ENCODE data around the gene SLIT3.

The SLIT3 gene

DNA sequence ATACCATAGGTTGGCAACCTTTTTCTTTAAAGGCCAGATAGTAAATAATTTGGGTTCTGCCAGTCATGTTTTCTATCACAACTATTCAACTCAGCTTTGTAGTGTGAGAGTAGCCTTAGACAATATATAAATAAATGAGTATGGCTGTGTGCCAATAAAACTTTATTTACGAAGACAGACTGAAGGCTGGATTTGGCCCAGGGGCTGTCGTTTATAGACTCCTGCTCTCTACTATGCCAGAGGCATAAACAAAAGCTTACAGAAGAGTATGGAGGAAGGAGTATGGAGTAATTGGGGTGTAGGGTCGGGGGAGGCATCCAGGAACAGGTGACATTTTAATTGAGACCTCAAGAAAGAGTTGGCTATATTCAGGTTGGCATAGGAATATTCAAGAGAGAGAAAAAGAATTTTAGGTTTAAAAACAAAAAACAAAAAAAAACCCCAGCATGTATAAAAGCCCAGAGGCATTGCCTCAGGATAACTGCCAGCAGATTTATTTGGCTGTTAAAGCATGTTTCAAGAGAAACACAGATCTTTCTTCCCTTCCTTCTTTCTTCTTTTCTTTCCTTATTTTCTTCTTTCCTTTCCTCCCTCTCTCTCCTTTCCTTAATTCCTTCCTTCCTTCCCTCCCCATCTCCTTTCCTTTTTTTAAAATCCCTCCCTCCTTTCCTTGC is 39.9 kb downstream of the SLIT3 start:
- DNase-seq: no peak

DNA sequence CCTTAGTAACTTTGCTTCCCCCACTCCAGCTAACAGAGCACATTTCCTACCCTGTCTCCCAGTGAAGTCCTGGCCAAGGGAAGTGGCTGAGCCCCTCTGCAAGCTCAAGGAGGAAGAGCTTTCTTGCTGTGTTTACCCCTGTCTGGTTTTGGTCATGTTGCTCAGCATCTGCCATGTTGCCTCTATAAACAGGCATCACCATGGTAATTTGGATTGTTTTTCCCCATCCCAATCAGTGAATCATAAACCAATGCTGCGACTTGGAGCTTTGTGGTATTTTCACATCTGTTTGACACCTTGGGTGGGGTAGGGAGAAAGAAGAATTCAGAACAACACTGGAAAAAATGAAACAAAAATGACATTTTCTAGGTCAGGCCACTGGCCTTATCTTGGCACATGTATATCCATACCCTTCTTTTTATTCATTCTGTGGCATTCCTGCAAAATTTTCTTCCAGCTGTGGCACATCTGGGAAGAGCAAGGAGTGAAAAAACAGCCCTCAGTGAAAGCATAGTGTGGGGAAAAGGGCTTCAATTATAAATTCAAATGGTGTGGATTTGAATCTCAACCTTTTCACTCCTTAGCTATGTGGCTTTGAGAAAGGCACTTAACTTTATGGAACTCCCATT is 42.5 kb downstream of the SLIT3 start:
- DNase-seq: no peak

DNA sequence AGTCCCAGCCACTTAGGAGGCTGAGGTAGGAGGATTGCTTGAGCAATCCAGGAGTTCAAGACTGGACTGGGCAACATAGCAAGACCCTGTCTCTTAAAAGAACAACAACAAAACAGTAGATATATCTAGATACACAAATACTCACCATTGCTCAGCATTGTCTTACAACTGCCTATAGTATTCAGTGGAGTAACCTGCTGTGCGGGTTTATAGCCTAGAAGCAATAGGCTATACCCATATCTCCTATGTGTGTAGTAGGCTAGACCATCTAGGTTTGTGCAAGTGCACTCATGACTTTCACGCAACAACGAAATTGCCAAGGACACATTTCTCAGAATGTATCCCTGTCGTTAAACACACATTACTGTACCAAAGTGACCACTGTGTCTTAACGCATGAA is 44.7 kb downstream of the SLIT3 start:
- no peak for DNase-seq

DNA sequence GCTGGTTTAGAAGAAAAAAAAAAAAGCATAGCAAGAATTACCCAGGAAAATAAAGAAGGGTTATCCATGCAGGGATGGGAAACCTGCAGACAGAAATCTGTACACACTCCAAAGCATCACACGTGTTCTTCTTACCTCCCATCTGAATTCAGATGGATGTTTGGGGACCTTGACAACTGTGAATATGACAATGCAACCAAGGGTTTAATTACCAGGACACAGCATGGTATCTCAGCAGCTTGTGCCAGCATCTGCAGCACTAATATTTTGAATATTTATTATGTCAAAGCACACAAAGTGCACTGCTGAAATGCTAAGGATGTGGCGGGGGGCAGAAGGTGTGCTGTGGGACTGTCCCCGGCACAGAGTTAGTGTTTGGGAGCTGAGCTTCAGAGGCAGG is 47.9 kb downstream of the SLIT3 start:
- no peak for DNase-seq

DNA sequence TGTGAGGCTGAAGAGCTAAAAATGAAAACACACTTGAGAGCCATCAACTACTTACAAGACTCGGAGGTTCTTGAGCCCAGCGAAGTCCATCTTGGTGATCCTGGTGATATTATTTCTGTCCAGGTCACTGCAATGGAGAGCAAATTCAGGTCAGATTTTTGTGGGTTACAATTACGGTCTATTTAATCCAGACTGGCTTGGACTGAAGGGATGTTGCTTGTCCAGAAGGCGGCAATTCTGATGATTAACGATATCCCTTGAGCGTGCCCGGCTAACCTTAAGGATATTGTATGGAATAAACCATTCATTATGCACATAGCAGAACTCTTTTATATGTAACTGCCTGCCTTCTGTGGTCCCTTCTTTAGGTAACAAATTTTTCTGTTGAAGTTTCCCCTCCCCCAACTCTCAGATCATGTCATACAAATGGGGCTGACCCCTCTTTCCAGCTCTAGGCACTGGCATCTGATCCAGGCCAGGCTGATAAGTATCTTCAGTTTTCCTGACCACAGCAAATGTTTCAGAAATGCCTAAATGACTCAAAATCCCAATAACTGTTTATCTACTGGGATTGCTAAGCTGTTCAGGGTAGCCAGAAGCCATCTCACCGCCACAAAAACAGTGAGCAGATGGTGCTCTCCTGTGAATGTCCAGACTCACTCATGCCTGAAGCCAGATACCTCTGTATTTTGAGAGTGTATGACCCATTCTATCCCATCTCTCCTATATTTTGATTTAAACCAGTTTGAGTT is 49.4 kb downstream of the SLIT3 start:
- DNase-seq: no peak

DNA sequence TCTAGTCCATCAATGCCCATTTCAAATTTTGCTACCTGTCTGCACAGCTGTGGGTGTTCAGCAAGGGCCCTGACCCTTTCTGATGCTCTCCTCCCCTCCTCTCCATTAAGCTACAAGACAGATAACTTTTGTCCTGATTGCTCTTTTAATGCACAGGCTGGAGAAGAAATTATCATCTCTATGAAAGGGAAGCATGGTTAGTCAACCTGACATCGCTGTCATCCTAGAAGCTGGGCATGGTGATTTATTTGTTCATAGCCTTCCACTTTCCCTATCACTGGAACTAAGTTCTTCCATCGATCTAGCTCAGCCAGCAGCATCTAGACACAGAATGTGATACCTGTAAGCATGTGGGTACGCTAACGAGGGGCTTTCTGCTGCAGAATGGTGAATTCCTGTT is 50.1 kb downstream of the SLIT3 start:
- no peak for DNase-seq

DNA sequence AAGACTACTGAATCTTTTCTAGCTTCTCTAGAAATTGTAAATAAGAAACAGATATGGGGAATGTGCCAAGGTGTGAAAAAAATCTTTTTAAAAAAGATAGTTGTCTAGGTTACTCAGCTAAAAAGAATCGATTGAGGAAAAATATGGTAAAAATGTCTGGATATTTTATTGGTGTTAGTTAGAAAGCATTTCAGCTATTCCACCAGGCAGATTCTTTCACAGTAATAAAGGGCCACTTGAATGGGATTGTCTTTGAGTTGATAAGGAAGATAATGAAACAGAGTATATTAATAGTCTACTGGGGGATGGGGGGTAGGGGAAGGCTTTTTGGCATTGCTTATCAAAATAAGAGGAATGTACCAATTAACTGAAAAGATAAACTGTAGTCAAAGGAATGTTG is 51.9 kb downstream of the SLIT3 start:
- DNase-seq: no peak

DNA sequence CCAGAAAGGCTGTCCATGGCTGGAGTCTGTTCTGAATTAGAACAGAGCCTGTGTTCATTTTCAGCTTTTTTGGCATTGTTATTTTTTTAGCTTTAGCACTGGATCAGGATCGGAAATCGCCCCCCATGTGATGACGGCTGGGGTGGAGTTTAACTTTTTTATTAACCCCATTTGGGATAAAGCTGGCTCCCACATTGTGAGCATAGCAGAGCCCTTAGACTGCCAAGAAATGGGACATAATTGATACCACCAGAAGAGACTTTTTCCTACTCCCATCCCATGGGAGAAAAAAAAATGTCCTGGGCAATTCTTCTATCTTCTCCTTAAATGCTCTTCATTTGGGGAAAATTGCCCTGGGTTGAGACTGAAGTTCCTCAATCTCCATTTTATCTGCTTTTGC is 52.4 kb downstream of the SLIT3 start:
- no peak for DNase-seq

DNA sequence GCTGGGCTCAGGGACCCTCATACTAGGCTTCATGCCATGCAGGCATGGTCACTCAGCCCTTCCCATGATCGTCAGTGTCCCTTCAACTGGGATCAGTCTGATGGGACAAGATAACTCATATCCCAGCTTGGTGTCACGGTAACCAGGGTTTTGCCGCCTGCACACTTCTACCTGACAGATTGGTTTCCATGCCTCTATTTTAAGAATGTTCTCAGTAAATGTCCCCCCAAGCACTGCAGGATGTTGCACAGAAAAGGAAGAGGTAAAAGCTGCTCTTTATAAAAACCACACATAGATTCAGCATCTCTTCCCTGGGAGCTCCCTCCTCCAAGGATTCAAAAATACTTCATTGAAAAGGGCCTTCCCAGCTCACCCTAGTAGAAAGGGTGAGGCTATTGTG is 56.1 kb downstream of the SLIT3 start:
- DNase-seq: no peak

DNA sequence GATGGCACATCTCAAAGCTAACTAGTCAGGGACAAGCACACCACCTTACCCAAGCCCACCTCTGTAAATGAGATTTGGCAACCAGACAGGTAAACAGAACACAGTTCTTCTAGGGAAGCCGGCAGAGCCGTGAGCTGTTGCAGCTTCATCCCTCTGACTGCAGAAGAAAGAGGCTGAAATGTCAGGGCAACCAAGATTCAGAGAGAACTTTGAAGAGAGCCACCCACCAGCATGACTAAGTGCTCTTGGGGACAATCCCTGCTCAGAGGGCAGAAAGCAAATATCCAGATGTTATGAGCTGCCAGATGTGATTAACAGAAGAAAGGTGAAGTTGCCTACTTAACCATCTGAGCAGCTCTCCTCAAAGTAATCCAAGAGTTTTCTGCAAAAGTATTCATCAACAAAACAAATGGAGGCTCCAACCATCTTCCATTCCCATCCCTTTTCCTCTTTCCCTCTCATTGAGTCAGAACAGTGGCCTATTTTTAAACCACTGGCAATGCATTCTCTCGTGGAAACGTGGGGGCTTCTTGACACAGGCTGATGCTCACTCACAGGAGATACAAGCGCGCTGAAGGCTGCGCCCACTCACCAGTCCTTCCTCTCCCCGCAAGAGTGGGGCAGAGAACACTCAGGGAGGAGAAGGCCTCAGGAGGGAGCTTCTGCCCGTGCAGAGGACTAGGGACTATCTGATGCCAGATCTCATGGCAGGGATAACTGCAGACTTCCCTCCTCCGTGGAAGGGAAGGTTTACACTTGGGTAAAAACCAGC is 57.1 kb downstream of the SLIT3 start:
- no peak for DNase-seq

DNA sequence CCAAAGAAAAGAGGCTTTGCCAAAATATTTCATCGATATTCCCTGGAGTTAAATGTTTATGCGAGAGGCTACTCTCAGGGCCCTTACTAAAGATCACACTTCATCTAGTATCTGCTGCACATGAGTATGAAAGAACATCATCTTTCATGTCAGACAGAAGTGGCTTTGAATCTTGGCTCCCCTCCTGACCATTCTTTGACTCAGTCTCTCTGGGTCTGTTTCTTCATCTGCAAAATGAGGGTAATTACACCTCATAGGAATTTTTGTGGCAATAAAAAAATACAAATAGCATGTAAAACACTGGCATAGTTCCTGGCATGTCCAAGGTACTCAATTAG is 58.1 kb downstream of the SLIT3 start:
- DNase-seq: no peak

DNA sequence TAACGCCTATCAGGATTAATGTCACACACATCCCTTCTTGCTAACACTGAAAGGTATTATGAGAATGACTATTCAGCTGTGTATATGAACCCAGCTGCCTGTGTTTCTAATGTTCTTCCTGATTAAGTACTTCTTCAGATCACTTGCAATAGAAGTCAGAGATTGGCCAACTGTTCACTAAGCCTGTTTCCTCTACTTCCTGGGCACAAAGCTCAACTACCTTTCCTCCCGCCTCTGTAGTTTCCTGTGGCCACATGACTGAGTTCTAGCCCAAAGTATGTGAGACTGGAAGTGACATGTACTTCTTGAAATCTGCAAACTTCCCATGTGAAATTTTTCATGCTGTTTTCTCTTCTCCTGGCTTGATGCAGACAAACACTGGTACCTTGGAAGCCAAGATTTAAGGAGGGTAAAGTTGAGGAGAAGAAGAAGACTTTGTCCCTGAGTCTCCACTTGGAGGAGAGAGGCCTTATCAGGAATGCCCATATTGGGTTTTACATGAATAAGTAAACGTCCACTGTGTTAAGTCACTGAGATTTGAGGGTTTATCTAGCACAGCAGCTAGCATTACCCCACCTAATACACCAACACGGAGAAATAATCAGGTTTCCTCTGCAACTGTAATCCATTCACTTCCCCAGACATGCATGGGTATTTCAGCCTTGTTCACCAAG is 58.6 kb downstream of the SLIT3 start:
- DNase-seq: no peak

DNA sequence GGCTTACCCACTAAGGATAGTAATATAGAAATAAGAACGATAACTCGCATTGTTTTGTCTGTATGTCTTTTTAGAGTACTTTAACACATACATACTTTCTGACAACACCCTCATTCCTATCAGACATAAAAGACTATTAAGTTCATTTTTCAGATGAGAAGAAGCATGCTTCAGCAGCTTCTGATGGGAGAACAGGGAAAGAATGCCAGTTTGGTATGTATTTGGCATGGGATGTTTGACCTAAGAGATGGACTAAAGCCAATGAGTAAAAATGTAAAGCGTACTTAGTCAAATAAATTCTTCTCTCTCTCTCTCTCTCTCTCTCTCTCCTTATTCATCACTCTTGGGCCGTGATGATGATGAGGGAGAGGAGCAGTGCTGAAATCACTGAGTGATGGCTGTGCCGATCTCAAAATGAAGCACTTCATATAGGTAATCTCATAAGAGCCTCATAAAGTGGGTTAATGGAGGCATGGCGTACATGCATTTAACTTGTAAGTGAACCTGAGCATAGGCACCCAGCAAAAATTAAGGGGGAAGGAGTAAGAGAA is 71.5 kb downstream of the SLIT3 start:
- DNase-seq: no peak

DNA sequence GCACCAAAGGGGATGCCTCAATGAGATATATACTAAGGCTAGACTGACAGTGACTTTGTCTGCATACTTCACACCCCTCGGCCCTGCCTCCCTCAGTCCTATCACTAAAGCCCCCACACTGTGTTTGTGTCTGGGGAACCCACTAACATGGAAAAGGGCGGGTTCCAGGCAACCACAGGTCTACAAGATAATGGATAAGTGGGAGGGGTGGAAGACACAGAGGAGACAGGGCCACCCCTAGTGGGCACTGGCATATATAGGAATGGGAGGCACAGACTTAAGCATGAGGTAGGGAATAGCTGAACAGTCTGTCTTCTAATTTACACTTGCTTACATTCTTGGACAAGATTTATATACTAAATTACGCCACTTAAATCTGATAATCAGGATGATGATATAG is 74.0 kb downstream of the SLIT3 start:
- no peak for DNase-seq

DNA sequence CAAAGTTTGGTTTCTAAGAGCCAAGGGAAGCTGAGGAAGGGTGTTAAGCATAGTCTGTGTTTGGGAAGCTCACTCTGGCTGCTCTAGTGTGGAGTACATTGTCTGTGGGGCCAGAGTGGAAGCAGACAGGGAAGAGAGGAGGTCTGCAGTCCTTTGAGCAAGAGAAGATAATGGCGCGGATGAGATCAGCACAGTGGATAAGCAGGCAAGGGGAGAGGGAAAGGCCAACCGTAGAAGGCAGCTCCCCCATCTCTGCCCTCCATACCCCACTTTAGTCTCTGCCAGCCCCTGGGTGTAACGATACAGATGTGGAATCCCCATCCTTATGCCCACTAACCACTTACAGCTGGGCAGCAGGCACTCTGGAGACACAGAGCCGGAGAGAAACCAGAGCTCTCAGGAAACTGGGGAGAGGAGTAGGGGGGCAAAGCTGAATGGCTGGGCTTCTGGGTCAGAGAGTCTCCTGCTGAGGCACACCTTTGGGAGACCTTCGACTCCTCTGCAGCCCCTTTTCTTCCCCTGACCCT is 75.0 kb downstream of the SLIT3 start:
- no peak for DNase-seq

DNA sequence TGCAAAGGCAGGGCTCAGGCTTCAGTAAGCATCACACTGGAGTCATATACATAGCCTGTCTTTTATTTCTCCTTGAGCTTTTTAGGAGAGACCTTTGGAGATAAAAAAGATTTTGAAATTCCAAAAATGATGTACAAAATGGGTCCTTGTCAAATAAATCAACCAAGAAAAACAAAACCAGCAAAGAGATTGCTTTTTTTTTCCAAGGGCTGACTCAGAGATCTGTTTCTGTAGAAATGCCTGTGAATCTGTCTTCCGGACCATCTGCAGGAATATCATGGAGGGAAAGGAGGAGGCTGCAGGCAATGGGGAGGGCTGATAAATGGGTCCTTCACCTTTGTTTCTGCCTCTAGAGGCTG is 77.4 kb downstream of the SLIT3 start:
- DNase-seq: no peak

DNA sequence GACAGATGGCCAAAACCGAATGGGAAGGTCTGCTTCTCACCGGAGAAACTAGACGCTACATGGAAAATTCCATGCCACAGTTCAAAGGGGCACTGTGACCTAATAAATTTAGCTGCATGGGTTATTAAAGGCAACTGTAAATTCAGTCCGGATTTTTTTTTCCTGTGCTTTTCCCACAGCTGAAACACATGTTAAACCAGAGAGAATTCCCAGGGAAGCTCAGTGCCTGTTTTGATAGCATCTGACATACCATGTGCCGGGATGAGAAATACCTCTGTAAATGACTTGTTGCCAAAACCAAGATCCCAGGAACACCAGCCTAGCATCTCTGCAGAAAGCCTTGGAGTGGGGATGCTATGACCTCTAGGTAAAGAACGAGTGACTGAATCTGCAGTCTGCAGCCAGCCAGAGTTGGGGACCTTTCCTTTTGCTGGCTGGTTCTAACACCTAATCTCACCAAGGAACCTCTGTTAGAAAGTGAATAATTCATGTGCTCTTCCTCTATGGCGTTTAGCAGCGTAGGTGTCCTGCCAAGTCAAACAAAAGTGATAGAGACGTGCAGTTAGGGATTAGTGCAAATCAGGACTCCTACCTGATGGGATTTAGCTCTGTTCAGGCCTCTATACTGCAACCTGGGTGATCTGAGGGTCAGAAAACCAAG is 77.9 kb downstream of the SLIT3 start:
- no peak for DNase-seq

DNA sequence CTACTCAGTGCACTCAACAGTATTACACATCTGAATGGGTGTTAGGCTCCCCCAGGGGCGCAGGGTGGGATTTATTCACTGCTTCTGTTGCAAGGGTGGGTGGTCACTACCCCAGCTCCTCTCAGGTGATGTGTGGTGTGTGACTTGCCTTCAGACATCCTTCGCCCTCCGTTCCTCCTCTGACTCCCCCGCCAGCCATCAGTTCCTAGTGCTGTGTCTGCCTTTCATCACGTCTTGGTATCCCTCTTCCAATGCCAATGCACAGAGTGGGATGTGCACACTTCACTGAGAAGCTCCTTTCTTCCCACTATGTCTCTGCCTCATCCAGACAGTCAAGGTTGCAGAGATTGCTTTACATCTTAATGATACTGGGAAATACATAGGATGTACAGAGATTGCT is 79.4 kb downstream of the SLIT3 start:
- DNase-seq: no peak

DNA sequence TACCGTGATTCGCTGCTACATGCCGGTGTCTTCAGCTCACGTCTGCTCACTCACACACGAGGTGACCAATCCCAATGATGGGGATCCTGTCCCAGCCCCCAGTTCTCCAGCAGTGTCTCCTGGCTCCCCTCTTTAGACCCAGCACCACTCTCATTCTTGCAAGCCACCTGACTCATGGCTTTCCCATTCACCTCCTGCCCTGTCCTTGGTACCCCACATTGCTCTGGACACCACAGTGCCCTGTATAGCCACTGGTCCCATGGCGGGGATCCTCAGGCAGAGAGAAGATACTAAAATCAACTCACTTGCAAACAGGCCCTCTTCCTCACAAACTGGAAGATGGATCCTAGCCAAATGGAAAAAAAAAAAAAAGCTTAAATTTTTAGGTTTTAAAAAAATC is 81.0 kb downstream of the SLIT3 start:
- no peak for DNase-seq

DNA sequence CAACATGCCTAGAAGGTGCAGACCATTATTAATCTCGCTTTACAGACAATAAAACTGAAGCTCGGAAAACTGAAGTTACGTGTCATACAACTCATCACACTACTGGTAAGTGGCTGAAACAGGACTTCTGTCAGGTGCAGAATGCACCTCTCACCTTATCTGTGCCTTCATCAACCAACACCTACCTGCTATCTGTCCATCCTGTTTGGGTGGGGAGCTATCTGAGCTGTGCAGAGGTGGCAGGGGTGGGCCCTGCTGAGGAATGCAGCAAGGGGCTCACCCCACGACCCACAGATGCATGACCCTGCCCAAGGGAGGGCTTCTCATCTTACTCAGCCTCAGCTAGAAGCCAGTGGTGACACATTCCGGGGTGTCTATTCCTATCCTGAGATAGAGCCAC is 81.6 kb downstream of the SLIT3 start:
- no peak for DNase-seq

DNA sequence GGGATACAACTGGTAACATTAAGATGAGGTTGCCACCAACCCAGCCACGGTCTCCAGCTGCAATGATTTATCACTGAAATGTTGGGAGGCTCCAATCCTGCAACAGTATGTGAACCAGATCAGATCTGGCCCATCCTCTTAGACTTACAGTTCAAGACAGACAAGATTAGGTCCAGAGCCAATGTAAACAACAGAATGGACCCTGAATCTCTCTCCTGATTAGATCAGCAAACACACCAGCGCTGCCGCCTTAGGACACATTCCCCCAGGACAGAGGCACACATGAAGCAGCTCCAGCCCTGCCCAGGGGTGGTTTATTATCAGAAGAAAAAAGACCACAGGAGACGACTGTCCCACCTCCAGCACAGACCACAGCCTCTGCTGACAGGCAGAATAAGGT is 82.1 kb downstream of the SLIT3 start:
- no peak for DNase-seq

DNA sequence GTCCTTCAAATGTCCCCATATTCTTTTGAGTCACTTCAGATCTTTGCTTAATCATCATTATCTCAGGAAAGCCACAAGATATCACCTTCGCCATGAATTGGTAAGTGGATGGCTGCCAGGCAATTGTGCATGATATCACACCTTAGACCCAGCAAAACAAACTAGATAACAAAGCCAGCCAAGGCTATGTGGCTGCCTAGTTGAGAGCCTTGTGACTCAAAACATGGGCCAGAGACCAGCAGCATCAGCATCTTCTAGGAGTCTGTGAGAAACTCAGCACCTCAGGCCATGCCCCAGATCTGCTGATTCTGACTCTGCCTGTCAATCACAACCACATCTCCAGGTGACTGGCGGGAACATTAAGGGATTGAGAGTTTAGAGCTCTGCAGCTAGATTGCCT is 82.8 kb downstream of the SLIT3 start:
- DNase-seq: no peak

Data from activated CD4-positive, alpha-beta T cell treated with anti-CD3 and anti-CD28 coated beads for 48 hours (primary cell).